Stimulated activated CD8-positive, alpha-beta memory T cell treated with anti-CD3 and anti-CD28 coated beads, Interleukin-7, amount 100 ng/mL, for 1 hour (primary cell): ENCODE data around the gene ITPR1.

Experiments
- DNase-seq, 2 donors: peaks; one replicate each; pipeline ENCODE4 v3.0.0-alpha.2; 2020; ENCODE audit warnings: low read depth in 2 of 2

Gene ITPR1

GRCh38 chr3:4686619-4687018, 193.5 kb downstream of the ITPR1 start:
- no peak for DNase-seq

- DNase-seq = no peak
Observed at GRCh38 chr3:4687167-4687566, 194.0 kb downstream of the ITPR1 start.

- no peak for DNase-seq
Observed at GRCh38 chr3:4687596-4687995, 194.4 kb downstream of the ITPR1 start.

GRCh38 chr3:4688411-4688810, 195.3 kb downstream of the ITPR1 start:
- DNase-seq = no peak

GRCh38 chr3:4689021-4689420, 195.9 kb downstream of the ITPR1 start:
- DNase-seq = no peak

GRCh38 chr3:4690277-4690676, 197.1 kb downstream of the ITPR1 start:
- no peak for DNase-seq

- DNase-seq = no peak
Observed at GRCh38 chr3:4693620-4694019, 200.5 kb downstream of the ITPR1 start.

- no peak for DNase-seq
Observed at GRCh38 chr3:4695846-4696245, 202.7 kb downstream of the ITPR1 start.

GRCh38 chr3:4696266-4696665, 203.1 kb downstream of the ITPR1 start:
- no peak for DNase-seq

GRCh38 chr3:4698125-4698821, 205.1 kb downstream of the ITPR1 start:
- no peak for DNase-seq

- DNase-seq = no peak
Observed at GRCh38 chr3:4703054-4703480, 209.9 kb downstream of the ITPR1 start.

- no peak for DNase-seq
Observed at GRCh38 chr3:4704552-4704951, 211.4 kb downstream of the ITPR1 start.

GRCh38 chr3:4707324-4707723, 214.2 kb downstream of the ITPR1 start:
- no peak for DNase-seq

- no peak for DNase-seq
Observed at GRCh38 chr3:4708230-4708629, 215.1 kb downstream of the ITPR1 start.

GRCh38 chr3:4709341-4709740, 216.2 kb downstream of the ITPR1 start:
- DNase-seq = no peak

- DNase-seq = no peak
Observed at GRCh38 chr3:4710191-4710590, 217.0 kb downstream of the ITPR1 start.

- no peak for DNase-seq
Observed at GRCh38 chr3:4711680-4711992, 218.5 kb downstream of the ITPR1 start.

GRCh38 chr3:4712109-4712508, 219.0 kb downstream of the ITPR1 start:
- DNase-seq = no peak

GRCh38 chr3:4714045-4714444, 220.9 kb downstream of the ITPR1 start:
- DNase-seq = no peak

GRCh38 chr3:4716266-4716665, 223.1 kb downstream of the ITPR1 start:
- DNase-seq = no peak

GRCh38 chr3:4716706-4717362, 223.7 kb downstream of the ITPR1 start:
- DNase-seq = no peak

GRCh38 chr3:4717363-4717740, 224.2 kb downstream of the ITPR1 start:
- DNase-seq = no peak

- DNase-seq = no peak
Observed at GRCh38 chr3:4718179-4718736, 225.1 kb downstream of the ITPR1 start.
